HEK293 (cell line): Measurements from ENCODE around the gene CD8A.

Experiments
- CTCF ChIA-PET: fragments of 350-600 bp; formaldehyde crosslinking; extraction: SDS; loops from one replicate; lab custom pipeline; 2021; ENCODE audit warnings: antibody characterized with exemption; lab: Yijun Ruan, JAX
- POLR2A ChIA-PET: fragments of 300-600 bp; formaldehyde crosslinking; extraction: SDS; loops from one replicate; lab custom pipeline; 2020; ENCODE audit warnings: antibody characterized with exemption, inconsistent platforms; lab: Yijun Ruan, JAX
- H3K27ac ChIP-seq: fragments of 200-500 bp; sonication (Bioruptor generic); 2 replicates; pipeline ENCODE4 v1.5.1; 2014; ENCODE audit warnings: low read depth, low read length, control low read depth, inconsistent platforms; ENCODE audit errors: extremely low read depth
- H3K36me3 ChIP-seq, 2 experiments: fragments of 200-500 bp in 1 of 2; sonication (Bioruptor generic) in 1 of 2; 1 replicate in 1 of 2; 2 replicates in 1 of 2; pipeline ENCODE4 v1.5.1; 2014 to 2017; ENCODE audit warnings: inconsistent platforms in 2 of 2, low read length in 2 of 2; ENCODE audit not compliant: control insufficient read depth in 2 of 2, insufficient read depth in 1 of 2
- H3K4me1 ChIP-seq: fragments of 200-500 bp; sonication (Bioruptor generic); 2 replicates; pipeline ENCODE4 v1.5.1; 2014; ENCODE audit warnings: mild to moderate bottlenecking, low read length, inconsistent platforms; ENCODE audit not compliant: control insufficient read depth, insufficient read depth
- H3K4me3 ChIP-seq: 2 replicates; pipeline ENCODE4 v1.5.1; 2011; ENCODE audit warnings: low read depth, mild to moderate bottlenecking, control low read depth, low read length, moderate library complexity
- H3K9me3 ChIP-seq: fragments of 200-500 bp; sonication (Bioruptor generic); 2 replicates; pipeline ENCODE4 v1.5.1; 2014; ENCODE audit warnings: low read depth, low read length, inconsistent platforms; ENCODE audit not compliant: control insufficient read depth, insufficient read depth
- FEZF1 ChIP-seq: fragments of 450-650 bp; formaldehyde crosslinking; IDR thresholded peaks from 2 replicates; pipeline ENCODE4 v1.5.1; 2016; ENCODE audit warnings: missing biosample characterization, missing genetic modification characterization
- GLIS1 ChIP-seq: fragments of 450-650 bp; formaldehyde crosslinking; IDR thresholded peaks from 2 replicates; pipeline ENCODE4 v1.5.1; 2016; ENCODE audit warnings: missing biosample characterization, missing genetic modification characterization
- IKZF3 ChIP-seq: fragments of 450-650 bp; IDR thresholded peaks from 2 replicates; pipeline ENCODE4 v1.5.0; 2018; ENCODE audit warnings: missing biosample characterization, mild to moderate bottlenecking, missing genetic modification characterization, moderate library complexity
- REPIN1 ChIP-seq: fragments of 450-650 bp; formaldehyde crosslinking; IDR thresholded peaks from 2 replicates; pipeline ENCODE4 v1.5.1; 2017; ENCODE audit warnings: missing biosample characterization, missing genetic modification characterization, low read depth
- SALL2 ChIP-seq: fragments of 450-650 bp; formaldehyde crosslinking; IDR thresholded peaks from 2 replicates; pipeline ENCODE4 v1.5.0; 2017; ENCODE audit warnings: missing biosample characterization, mild to moderate bottlenecking, missing genetic modification characterization, borderline replicate concordance
- SCRT2 ChIP-seq: fragments of 450-650 bp; formaldehyde crosslinking; IDR thresholded peaks from 2 replicates; pipeline ENCODE4 v1.5.1; 2016; ENCODE audit warnings: missing biosample characterization, missing genetic modification characterization
- WT1 ChIP-seq: fragments of 450-650 bp; formaldehyde crosslinking; IDR thresholded peaks from 2 replicates; pipeline ENCODE4 v1.5.1; 2016; ENCODE audit warnings: missing biosample characterization, missing genetic modification characterization
- ZBTB20 ChIP-seq: fragments of 450-650 bp; formaldehyde crosslinking; IDR thresholded peaks from 2 replicates; pipeline ENCODE4 v1.5.1; 2016; ENCODE audit warnings: missing biosample characterization, missing genetic modification characterization
- ZNF121 ChIP-seq: fragments of 450-650 bp; formaldehyde crosslinking; IDR thresholded peaks from 2 replicates; pipeline ENCODE4 v1.5.1; 2016; ENCODE audit warnings: missing biosample characterization, missing genetic modification characterization
- ZNF174 ChIP-seq: fragments of 450-650 bp; formaldehyde crosslinking; IDR thresholded peaks from 2 replicates; pipeline ENCODE4 v1.5.0; 2017; ENCODE audit warnings: missing biosample characterization, mild to moderate bottlenecking, missing genetic modification characterization
- ZNF19 ChIP-seq: fragments of 450-650 bp; formaldehyde crosslinking; IDR thresholded peaks from 2 replicates; pipeline ENCODE4; 2016; ENCODE audit warnings: missing biosample characterization, missing genetic modification characterization, low read depth
- ZNF211 ChIP-seq: fragments of 450-650 bp; formaldehyde crosslinking; IDR thresholded peaks from 2 replicates; pipeline ENCODE4 v1.5.1; 2016; ENCODE audit warnings: low read depth, missing biosample characterization, missing genetic modification characterization
- ZNF341 ChIP-seq: fragments of 450-650 bp; formaldehyde crosslinking; IDR thresholded peaks from 2 replicates; pipeline ENCODE4; 2016; ENCODE audit warnings: low read depth, missing biosample characterization, missing genetic modification characterization
- ZNF350 ChIP-seq: fragments of 450-650 bp; formaldehyde crosslinking; IDR thresholded peaks from 2 replicates; pipeline ENCODE4 v1.5.0; 2017; ENCODE audit warnings: missing biosample characterization, mild to moderate bottlenecking, missing genetic modification characterization
- ZNF391 ChIP-seq: fragments of 450-650 bp; formaldehyde crosslinking; IDR thresholded peaks from 2 replicates; pipeline ENCODE4 v1.5.1; 2016; ENCODE audit warnings: low read depth, missing biosample characterization, missing genetic modification characterization, borderline replicate concordance
- ZNF549 ChIP-seq: fragments of 450-650 bp; IDR thresholded peaks from 2 replicates; pipeline ENCODE4 v1.5.1; 2018; ENCODE audit warnings: missing biosample characterization, missing genetic modification characterization, mild to moderate bottlenecking, inconsistent platforms, moderate library complexity
- ZNF558 ChIP-seq: fragments of 450-650 bp; formaldehyde crosslinking; IDR thresholded peaks from 2 replicates; pipeline ENCODE4 v1.5.1; 2016; ENCODE audit warnings: missing biosample characterization, missing genetic modification characterization
- ZNF629 ChIP-seq: fragments of 450-650 bp; formaldehyde crosslinking; IDR thresholded peaks from 2 replicates; pipeline ENCODE4 v1.5.1; 2017; ENCODE audit warnings: missing biosample characterization, missing genetic modification characterization
- ZNF707 ChIP-seq: fragments of 450-650 bp; formaldehyde crosslinking; IDR thresholded peaks from 2 replicates; pipeline ENCODE4 v1.5.1; 2016; ENCODE audit warnings: missing biosample characterization, missing genetic modification characterization
- ZNF785 ChIP-seq: fragments of 450-650 bp; formaldehyde crosslinking; IDR thresholded peaks from 2 replicates; pipeline ENCODE4 v1.5.1; 2016; ENCODE audit warnings: missing biosample characterization, missing genetic modification characterization
- ZSCAN23 ChIP-seq: fragments of 450-650 bp; formaldehyde crosslinking; IDR thresholded peaks from 2 replicates; pipeline ENCODE4 v1.5.1; 2016; ENCODE audit warnings: missing biosample characterization, missing genetic modification characterization
- TF ChIP-seq, protein P1 (sequence below): fragments of 450-650 bp; formaldehyde crosslinking; optimal IDR thresholded peaks from 2 replicates; pipeline ENCODE3; 2016; ENCODE audit warnings: missing biosample characterization, mild to moderate bottlenecking, missing genetic modification characterization
- TF ChIP-seq, protein P2 (sequence below): fragments of 450-650 bp; formaldehyde crosslinking; IDR thresholded peaks from 2 replicates; pipeline ENCODE4 v1.5.1; 2016; ENCODE audit warnings: missing biosample characterization, missing genetic modification characterization
- TF ChIP-seq, protein P3 (sequence below): fragments of 450-650 bp; formaldehyde crosslinking; IDR thresholded peaks from 2 replicates; pipeline ENCODE4 v1.5.1; 2016; ENCODE audit warnings: missing biosample characterization, missing genetic modification characterization
- TF ChIP-seq, protein P4 (sequence below): fragments of 450-650 bp; formaldehyde crosslinking; IDR thresholded peaks from 2 replicates; pipeline ENCODE4 v1.5.1; 2016; ENCODE audit warnings: missing biosample characterization, missing genetic modification characterization, borderline replicate concordance
- TF ChIP-seq, protein P5 (sequence below): fragments of 450-650 bp; IDR thresholded peaks from 2 replicates; pipeline ENCODE4 v1.5.1; 2018; ENCODE audit warnings: missing biosample characterization, mild to moderate bottlenecking, missing genetic modification characterization

Gene CD8A

DNA sequence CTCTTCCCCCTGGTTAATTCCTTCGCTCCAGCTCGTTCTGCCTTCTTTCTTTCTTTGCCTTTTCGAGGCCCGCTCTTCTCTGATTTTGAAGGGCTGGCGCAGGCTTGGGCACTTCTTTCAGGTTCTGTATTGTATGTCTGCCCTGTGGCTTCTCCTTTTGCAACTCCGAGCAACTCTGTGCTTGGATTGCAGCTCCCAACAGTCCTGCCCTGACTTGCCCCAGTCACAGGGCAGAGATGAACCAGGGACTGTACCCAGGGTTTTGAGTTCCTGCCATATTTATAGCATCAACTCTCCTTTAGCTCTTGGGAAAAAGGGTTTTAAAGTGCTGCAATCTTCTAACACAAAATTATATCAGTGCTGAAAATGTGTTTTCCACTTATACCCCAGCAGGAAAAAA, 31.1 kb upstream of the CD8A start:
- no peak overlapping the region for H3K4me3 ChIP-seq
- no peaks in the 10 kb centered on the region for H3K4me1 ChIP-seq
- no peak for TF ChIP-seq ZNF391 (tag by site-specific recombination)
- no peaks in the 10 kb centered on the region for H3K9me3 ChIP-seq
- ChIA-PET POLR2A (no interaction called here), CTCF (no interaction called here)
- H3K36me3 ChIP-seq, result no peaks in the 10 kb centered on the region
- H3K27ac ChIP-seq, result no peak overlapping the region

DNA sequence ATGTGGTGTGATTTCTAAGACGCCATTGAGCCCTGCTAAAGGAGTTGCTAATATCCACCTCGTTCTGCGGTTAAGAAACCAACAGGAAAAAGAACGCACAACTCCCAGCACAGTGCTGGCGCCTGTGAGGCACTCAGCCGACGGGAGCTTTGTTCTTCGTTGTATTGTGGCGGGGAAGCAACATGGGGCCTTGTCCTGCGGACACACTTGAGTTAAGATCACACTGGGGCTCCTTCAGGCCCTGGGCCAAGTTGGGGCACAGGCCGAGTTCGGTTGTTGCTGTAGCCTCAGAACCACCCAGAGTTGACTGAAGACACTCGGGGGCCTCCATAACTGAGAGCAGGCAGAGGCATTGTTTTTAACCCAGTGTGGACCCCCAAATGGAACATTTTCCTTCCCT, 30.6 kb upstream of the CD8A start:
- ChIA-PET POLR2A (no interaction called here), CTCF (no interaction called here)
- no peak for TF ChIP-seq ZNF121
- no peak for TF ChIP-seq ZNF629 (tag by site-specific recombination)
- no peak for TF ChIP-seq FEZF1 (tag by site-specific recombination)
- TF ChIP-seq, protein P1, sequence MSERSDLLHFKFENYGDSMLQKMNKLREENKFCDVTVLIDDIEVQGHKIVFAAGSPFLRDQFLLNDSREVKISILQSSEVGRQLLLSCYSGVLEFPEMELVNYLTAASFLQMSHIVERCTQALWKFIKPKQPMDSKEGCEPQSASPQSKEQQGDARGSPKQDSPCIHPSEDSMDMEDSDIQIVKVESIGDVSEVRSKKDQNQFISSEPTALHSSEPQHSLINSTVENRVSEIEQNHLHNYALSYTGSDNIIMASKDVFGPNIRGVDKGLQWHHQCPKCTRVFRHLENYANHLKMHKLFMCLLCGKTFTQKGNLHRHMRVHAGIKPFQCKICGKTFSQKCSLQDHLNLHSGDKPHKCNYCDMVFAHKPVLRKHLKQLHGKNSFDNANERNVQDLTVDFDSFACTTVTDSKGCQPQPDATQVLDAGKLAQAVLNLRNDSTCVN, result no peak
- no peak for TF ChIP-seq GLIS1 (tag by site-specific recombination)
- no peak for TF ChIP-seq SCRT2 (tag by site-specific recombination)
- no peak for TF ChIP-seq IKZF3 (tag by site-specific recombination)
- no peak for TF ChIP-seq REPIN1 (tag by site-specific recombination)
- TF ChIP-seq, protein P2, sequence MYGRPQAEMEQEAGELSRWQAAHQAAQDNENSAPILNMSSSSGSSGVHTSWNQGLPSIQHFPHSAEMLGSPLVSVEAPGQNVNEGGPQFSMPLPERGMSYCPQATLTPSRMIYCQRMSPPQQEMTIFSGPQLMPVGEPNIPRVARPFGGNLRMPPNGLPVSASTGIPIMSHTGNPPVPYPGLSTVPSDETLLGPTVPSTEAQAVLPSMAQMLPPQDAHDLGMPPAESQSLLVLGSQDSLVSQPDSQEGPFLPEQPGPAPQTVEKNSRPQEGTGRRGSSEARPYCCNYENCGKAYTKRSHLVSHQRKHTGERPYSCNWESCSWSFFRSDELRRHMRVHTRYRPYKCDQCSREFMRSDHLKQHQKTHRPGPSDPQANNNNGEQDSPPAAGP (tag by site-specific recombination), result no peak
- TF ChIP-seq ZNF19, result no peak
- no peak for TF ChIP-seq ZNF707 (tag by site-specific recombination)

DNA sequence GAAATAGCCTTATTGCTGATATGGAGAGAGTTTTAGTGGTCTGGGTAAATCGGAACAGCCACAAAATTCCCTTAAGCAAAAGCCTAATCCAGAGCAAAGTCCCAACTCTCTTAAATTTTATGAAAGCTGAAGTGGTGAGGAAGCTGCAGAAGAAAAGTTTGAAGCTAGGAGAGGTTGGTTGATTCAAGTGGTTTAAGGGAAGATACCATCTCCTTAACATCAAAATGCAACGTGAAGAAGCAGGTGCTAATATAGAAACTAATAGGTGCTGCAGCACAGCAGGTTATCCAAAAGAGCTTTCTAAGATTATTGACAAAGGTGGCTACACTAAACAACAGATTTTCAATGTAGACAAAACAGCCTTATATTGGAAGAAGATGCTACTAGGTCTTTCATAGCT, 28.2 kb upstream of the CD8A start:
- POLR2A ChIA-PET, result no interaction called here
- Histone ChIP-seq H3K9me3 (no peaks in the 10 kb centered on the region), H3K4me1 (no peaks in the 10 kb centered on the region), H3K4me3 (no peak overlapping the region), H3K36me3 (no peaks in the 10 kb centered on the region), H3K27ac (no peak overlapping the region)
- CTCF ChIA-PET, result interaction anchor here (0.6 kb wide), 1 partner anchor 364 kb away, joined by 3 read pairs; no protein-coding TSS in a partner anchor
- no peak for TF ChIP-seq ZNF558 (tag by site-specific recombination)
- TF ChIP-seq, protein P3, sequence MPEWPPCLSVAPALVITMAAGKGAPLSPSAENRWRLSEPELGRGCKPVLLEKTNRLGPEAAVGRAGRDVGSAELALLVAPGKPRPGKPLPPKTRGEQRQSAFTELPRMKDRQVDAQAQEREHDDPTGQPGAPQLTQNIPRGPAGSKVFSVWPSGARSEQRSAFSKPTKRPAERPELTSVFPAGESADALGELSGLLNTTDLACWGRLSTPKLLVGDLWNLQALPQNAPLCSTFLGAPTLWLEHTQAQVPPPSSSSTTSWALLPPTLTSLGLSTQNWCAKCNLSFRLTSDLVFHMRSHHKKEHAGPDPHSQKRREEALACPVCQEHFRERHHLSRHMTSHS, result no peak
- TF ChIP-seq, protein P4, sequence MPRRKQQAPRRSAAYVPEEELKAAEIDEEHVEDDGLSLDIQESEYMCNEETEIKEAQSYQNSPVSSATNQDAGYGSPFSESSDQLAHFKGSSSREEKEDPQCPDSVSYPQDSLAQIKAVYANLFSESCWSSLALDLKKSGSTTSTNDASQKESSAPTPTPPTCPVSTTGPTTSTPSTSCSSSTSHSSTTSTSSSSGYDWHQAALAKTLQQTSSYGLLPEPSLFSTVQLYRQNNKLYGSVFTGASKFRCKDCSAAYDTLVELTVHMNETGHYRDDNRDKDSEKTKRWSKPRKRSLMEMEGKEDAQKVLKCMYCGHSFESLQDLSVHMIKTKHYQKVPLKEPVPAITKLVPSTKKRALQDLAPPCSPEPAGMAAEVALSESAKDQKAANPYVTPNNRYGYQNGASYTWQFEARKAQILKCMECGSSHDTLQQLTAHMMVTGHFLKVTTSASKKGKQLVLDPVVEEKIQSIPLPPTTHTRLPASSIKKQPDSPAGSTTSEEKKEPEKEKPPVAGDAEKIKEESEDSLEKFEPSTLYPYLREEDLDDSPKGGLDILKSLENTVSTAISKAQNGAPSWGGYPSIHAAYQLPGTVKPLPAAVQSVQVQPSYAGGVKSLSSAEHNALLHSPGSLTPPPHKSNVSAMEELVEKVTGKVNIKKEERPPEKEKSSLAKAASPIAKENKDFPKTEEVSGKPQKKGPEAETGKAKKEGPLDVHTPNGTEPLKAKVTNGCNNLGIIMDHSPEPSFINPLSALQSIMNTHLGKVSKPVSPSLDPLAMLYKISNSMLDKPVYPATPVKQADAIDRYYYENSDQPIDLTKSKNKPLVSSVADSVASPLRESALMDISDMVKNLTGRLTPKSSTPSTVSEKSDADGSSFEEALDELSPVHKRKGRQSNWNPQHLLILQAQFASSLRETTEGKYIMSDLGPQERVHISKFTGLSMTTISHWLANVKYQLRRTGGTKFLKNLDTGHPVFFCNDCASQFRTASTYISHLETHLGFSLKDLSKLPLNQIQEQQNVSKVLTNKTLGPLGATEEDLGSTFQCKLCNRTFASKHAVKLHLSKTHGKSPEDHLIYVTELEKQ (tag by site-specific recombination), result no peak
- no peak for TF ChIP-seq ZSCAN23 (tag by site-specific recombination)
- TF ChIP-seq ZBTB20, result no peak
- TF ChIP-seq, protein P5, sequence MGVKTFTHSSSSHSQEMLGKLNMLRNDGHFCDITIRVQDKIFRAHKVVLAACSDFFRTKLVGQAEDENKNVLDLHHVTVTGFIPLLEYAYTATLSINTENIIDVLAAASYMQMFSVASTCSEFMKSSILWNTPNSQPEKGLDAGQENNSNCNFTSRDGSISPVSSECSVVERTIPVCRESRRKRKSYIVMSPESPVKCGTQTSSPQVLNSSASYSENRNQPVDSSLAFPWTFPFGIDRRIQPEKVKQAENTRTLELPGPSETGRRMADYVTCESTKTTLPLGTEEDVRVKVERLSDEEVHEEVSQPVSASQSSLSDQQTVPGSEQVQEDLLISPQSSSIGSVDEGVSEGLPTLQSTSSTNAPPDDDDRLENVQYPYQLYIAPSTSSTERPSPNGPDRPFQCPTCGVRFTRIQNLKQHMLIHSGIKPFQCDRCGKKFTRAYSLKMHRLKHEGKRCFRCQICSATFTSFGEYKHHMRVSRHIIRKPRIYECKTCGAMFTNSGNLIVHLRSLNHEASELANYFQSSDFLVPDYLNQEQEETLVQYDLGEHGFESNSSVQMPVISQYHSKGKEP (tag by site-specific recombination), result no peak
- no peak for TF ChIP-seq ZNF350 (tag by site-specific recombination)
- TF ChIP-seq ZNF549 (tag by site-specific recombination), result no peak
- TF ChIP-seq ZNF785 (tag by site-specific recombination), result no peak
- no peak for TF ChIP-seq ZNF211 (tag by site-specific recombination)
- TF ChIP-seq SALL2 (tag by site-specific recombination), result no peak
- no peak for TF ChIP-seq WT1 (tag by site-specific recombination)
- TF ChIP-seq ZNF341, result no peak
- no peak for TF ChIP-seq ZNF121
- TF ChIP-seq ZNF174 (tag by site-specific recombination), result no peak

More for the DNA sequence above, 30.6 kb upstream of the CD8A start:
- Histone ChIP-seq H3K36me3 (no peaks in the 10 kb centered on the region), H3K4me3 (no peak overlapping the region), H3K4me1 (no peaks in the 10 kb centered on the region), H3K9me3 (no peaks in the 10 kb centered on the region), H3K27ac (no peak overlapping the region)
